ENCODE data around the gene SPATS2. TPM values are rescaled to one million over a fixed set of nuclear protein-coding genes. Genes with fewer than 3 reads are reported as not detected.

Gene SPATS2
- total and polyA plus RNA-seq, 10 of the 15 experiments (the other 5 are each of a cell fraction or from before 2014, with no cell fraction given): 9.0 to 54.2 (median 27.5) TPM

DNA sequence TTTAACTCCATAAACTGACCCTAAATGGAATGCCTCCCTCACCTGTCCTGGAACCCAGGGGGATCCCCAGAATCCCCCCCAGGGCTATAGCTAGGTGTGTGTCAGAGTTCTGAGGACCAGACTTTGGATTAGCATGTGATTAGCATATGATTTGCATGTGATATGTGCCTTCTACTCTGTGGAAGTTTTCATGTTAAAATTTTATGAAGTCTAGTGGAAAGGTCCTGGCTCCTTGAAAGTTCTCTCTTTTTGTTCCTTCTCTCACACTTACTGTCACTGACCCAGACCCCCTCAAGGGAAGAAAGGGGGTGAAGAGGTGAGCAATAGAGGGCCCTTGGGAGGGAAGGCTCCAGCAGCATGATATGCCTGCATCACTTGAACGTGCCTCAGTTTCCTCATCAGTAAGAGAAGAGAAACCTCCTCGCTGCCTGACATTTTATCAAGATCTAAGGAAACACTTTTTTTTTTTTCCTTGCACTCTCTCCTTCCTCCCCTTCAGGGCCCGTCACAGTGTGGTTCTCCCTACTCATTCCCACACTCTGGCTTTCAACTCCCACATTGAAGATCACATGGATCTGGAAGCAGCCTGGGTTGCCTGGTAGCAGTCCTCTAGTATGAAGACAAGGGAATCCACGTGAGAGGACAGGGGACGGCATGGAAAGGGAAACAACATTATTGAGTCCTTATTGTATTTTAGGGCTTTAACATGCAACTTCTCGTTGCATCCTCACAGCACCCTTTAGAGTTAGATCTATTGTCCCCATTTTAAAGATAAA, 27.0 kb upstream of the SPATS2 start:
- in situ Hi-C loops (cut with MboI): no loop called here
- DNase-seq (ENCODE audit: low read depth, low spot score) (no peak), FAIRE-seq (no peak), ATAC-seq (no peak)
- POLR2A ChIA-PET: no interaction called here
- CTCF ChIA-PET: interaction anchor here (1.3 to 4.0 kb wide), 8 partner anchors 8 to 196 kb away, joined by 3 to 139 read pairs (median 25); partner anchors contain the start of genes PRPH, SPATS2 and TROAP
- no peaks in the 10 kb centered on the region for H3K79me2 ChIP-seq (ENCODE audit: control insufficient read depth, insufficient read depth, low read length)
- no peak overlapping the region for H3K27ac ChIP-seq (ENCODE audit: control insufficient read depth, insufficient read depth)
- no peak overlapping the region for H3K4me3 ChIP-seq
- no peak overlapping the region for H2AFZ ChIP-seq (ENCODE audit: control insufficient read depth, low read depth, low read length)
- RAD21 ChIA-PET (ENCODE audit: unreplicated experiment): interaction anchor here (2.7 kb wide), 1 partner anchor 8 kb away, joined by 24 read pairs; no protein-coding TSS in a partner anchor
- H3K9me3 ChIP-seq (replicated peaks; ENCODE audit: control insufficient read depth, insufficient read depth, low read length): no peaks in the 10 kb centered on the region; the same call in 2 of the 3 replicates
- no peaks in the 10 kb centered on the region; the same call in 1 of the 2 replicates for H4K20me1 ChIP-seq (ENCODE audit: control insufficient read depth, insufficient read depth)
- H3K9ac ChIP-seq (ENCODE audit: control insufficient read depth, insufficient read depth, low read length): no peak overlapping the region
- H3K27me3 ChIP-seq (replicated peaks in 1 of 2; ENCODE audit: control insufficient read depth in 2 of 2, insufficient read depth in 2 of 2, low read length in 1 of 2): peaks cover 20 to 29% of the 10 kb centered on the region in 2 experiments
- H3K4me2 ChIP-seq (ENCODE audit: control insufficient read depth, insufficient read depth): no peak overlapping the region
- no TSS peak for BruUV-seq (replicated peaks)
- H3K36me3 ChIP-seq (ENCODE audit: control insufficient read depth in 2 of 2, insufficient read depth in 2 of 2, low read length in 1 of 2): no peaks in the 10 kb centered on the region
- TF ChIP-seq YBX1 (IDR thresholded peaks at IDR 0.05): no peak
- intact Hi-C loops (cut with micrococcal nuclease; ENCODE audit: unreplicated experiment): no loop called here
- WGBS (ENCODE audit: insufficient coverage, insufficient replicate concordance, low lambda C conversion rate, missing lambda C conversion rate): 9% methylated on average over 6 of the region's 6 CpGs
- SMC1A ChIA-PET (ENCODE audit: uncharacterized antibody, unreplicated experiment): interaction anchor here (1.2 to 3.2 kb wide), 4 partner anchors 8 to 240 kb away, joined by 3 to 22 read pairs (median 13); no protein-coding TSS in a partner anchor
- H3K4me1 ChIP-seq (ENCODE audit: control insufficient read depth, insufficient read depth, low read length): peaks cover 17% of the 10 kb centered on the region

DNA sequence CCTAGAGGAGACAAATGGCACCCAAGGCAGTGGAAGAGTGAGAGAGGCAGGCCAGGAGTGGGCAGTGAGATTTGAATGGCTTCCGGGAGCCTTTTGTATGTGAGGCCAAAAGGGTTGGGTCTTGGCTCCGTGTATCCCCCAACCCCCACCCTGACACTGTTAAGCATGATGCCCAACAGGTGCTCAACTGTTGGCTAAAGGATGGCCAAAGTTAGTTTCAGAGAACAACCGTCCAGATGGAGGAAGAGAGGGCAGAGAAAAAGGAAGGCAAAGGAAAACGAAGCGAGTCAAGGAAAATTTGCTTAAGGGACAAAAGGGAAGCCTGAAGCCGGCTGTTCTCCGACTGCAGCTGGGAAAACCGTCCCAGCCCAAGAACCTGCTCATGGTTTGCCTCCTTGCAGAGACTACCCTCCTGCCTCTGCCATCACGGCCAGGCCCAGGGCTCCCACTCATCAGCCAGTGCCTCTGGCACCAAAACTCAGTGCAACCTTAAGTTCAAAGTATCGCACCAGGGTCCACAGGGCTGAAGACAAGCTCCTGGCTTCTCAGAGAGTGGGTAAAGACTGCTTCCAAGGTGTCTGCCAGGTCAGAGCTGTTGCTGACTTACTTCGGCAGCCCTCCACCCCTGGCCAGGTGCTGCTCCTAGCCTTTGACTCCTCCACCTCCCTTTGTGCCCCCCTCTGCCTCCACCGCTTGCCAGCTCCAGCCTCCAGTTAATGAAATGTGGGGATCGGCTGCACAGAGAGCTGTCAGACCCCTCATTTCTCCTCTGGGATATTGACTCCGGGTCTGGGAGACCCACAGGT, 26.1 kb upstream of the SPATS2 start:
- Histone ChIP-seq H3K9ac (ENCODE audit: control insufficient read depth, insufficient read depth, low read length) (no peak overlapping the region), H3K4me2 (ENCODE audit: control insufficient read depth, insufficient read depth) (no peak overlapping the region), H4K20me1 (ENCODE audit: control insufficient read depth, insufficient read depth) (no peaks in the 10 kb centered on the region; the same call in none of the 2 replicates), H3K9me3 (replicated peaks; ENCODE audit: control insufficient read depth, insufficient read depth, low read length) (no peaks in the 10 kb centered on the region), H3K27ac (ENCODE audit: control insufficient read depth, insufficient read depth) (no peak overlapping the region), H3K27me3 (replicated peaks in 1 of 2; ENCODE audit: control insufficient read depth in 2 of 2, insufficient read depth in 2 of 2, low read length in 1 of 2) (peaks cover 24 to 26% of the 10 kb centered on the region in 2 experiments), H3K79me2 (ENCODE audit: control insufficient read depth, insufficient read depth, low read length) (no peaks in the 10 kb centered on the region), H2AFZ (ENCODE audit: control insufficient read depth, low read depth, low read length) (no peak overlapping the region), H3K4me3 (no peak overlapping the region), H3K4me1 (ENCODE audit: control insufficient read depth, insufficient read depth, low read length) (peaks cover 25% of the 10 kb centered on the region), H3K36me3 (ENCODE audit: control insufficient read depth in 2 of 2, insufficient read depth in 2 of 2, low read length in 1 of 2) (no peaks in the 10 kb centered on the region)
- ChIA-PET RAD21 (ENCODE audit: unreplicated experiment) (interaction anchor here (1.2 to 3.0 kb wide), 6 partner anchors 9 to 173 kb away, joined by 3 to 25 read pairs (median 12); partner anchors contain the start of gene TROAP), CTCF (interaction anchor here (0.6 to 4.0 kb wide), 12 partner anchors 9 to 195 kb away, joined by 3 to 139 read pairs (median 13); partner anchors contain the start of genes PRPH, SPATS2 and TROAP), POLR2A (interaction anchor here (0.6 to 2.1 kb wide), 3 partner anchors 9 to 227 kb away, joined by 4 to 9 read pairs (median 4); partner anchors contain the start of gene TROAP), SMC1A (ENCODE audit: uncharacterized antibody, unreplicated experiment) (interaction anchor here (0.8 to 3.2 kb wide), 6 partner anchors 9 to 239 kb away, joined by 3 to 22 read pairs (median 4); partner anchors contain the start of gene TROAP)
- no peak for ATAC-seq
- WGBS (ENCODE audit: insufficient coverage, insufficient replicate concordance, low lambda C conversion rate, missing lambda C conversion rate): 34% methylated on average over 14 of the region's 14 CpGs
- in situ Hi-C loops (cut with MboI): no loop called here
- BruUV-seq (replicated peaks): no TSS peak
- FAIRE-seq: no peak
- DNase-seq (ENCODE audit: low read depth, low spot score): no peak
- intact Hi-C loops (cut with micrococcal nuclease; ENCODE audit: unreplicated experiment): no loop called here
- no peak for TF ChIP-seq NFXL1 (IDR thresholded peaks at IDR 0.05; ENCODE audit: borderline replicate concordance)
- TF ChIP-seq POU2F2 (IDR thresholded peaks at IDR 0.05; ENCODE audit: borderline replicate concordance, low read depth, low read length): no peak
- TF ChIP-seq, protein P1, sequence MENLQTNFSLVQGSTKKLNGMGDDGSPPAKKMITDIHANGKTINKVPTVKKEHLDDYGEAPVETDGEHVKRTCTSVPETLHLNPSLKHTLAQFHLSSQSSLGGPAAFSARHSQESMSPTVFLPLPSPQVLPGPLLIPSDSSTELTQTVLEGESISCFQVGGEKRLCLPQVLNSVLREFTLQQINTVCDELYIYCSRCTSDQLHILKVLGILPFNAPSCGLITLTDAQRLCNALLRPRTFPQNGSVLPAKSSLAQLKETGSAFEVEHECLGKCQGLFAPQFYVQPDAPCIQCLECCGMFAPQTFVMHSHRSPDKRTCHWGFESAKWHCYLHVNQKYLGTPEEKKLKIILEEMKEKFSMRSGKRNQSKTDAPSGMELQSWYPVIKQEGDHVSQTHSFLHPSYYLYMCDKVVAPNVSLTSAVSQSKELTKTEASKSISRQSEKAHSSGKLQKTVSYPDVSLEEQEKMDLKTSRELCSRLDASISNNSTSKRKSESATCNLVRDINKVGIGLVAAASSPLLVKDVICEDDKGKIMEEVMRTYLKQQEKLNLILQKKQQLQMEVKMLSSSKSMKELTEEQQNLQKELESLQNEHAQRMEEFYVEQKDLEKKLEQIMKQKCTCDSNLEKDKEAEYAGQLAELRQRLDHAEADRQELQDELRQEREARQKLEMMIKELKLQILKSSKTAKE (IDR thresholded peaks at IDR 0.05; ENCODE audit: low read depth, poor library complexity, severe bottlenecking): no peak
- TF ChIP-seq RELA (IDR thresholded peaks at IDR 0.05; ENCODE audit: borderline replicate concordance, partially characterized antibody): no peak
- TF ChIP-seq, protein P2, sequence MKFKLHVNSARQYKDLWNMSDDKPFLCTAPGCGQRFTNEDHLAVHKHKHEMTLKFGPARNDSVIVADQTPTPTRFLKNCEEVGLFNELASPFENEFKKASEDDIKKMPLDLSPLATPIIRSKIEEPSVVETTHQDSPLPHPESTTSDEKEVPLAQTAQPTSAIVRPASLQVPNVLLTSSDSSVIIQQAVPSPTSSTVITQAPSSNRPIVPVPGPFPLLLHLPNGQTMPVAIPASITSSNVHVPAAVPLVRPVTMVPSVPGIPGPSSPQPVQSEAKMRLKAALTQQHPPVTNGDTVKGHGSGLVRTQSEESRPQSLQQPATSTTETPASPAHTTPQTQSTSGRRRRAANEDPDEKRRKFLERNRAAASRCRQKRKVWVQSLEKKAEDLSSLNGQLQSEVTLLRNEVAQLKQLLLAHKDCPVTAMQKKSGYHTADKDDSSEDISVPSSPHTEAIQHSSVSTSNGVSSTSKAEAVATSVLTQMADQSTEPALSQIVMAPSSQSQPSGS (IDR thresholded peaks at IDR 0.05; ENCODE audit: low read length): no peak
